ENCODE results near the gene MUSK. TPM values are rescaled to one million over a fixed set of nuclear protein-coding genes. Genes with fewer than 3 reads are reported as not detected.

MUSK gene
- total RNA-seq, 4 donors from 2014 or later: 0.22 to 0.42 (median 0.27) TPM; not detected in 1

DNA sequence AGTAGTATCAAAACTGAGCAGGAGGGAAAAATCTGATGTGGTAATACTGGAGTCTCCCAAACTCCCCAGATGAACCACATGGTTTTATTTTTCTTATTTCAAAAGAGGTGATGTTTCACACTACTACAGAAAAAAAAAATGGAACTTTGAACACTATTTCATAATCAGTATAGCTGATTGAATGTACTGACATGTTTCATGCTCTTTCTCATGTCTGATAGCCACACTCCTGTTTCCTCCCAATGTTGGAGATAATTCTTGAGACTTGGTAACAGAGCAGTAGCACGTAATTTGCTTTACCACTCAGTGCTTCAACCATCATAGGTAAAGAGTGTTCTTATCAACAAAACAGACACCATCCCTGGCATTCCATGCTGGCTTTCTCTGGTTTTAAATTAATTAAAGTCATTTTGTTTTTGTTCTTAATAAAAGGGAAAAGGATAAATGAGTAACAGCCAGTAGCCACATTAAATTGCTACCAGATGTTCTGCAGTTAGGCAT, 85.2 kb downstream of the MUSK start:
- WGBS, 2 donors: 85 to 91% methylated on average over 1 of the region's 1 CpG
- H3K4me3 ChIP-seq (replicated peaks in 1 of 3): no peak overlapping the region
- DNase-seq: no peak
- no peak overlapping the region for H3K27ac ChIP-seq
- H3K27me3 ChIP-seq: no peaks in the 10 kb centered on the region
- H3K4me1 ChIP-seq: peaks cover 0 to under 1% of the 10 kb centered on the region in 2 donors
- H3K9me3 ChIP-seq: no peaks in the 10 kb centered on the region
- intact Hi-C loops (cut with DNase I): no loop called here
- TF ChIP-seq, protein P1, sequence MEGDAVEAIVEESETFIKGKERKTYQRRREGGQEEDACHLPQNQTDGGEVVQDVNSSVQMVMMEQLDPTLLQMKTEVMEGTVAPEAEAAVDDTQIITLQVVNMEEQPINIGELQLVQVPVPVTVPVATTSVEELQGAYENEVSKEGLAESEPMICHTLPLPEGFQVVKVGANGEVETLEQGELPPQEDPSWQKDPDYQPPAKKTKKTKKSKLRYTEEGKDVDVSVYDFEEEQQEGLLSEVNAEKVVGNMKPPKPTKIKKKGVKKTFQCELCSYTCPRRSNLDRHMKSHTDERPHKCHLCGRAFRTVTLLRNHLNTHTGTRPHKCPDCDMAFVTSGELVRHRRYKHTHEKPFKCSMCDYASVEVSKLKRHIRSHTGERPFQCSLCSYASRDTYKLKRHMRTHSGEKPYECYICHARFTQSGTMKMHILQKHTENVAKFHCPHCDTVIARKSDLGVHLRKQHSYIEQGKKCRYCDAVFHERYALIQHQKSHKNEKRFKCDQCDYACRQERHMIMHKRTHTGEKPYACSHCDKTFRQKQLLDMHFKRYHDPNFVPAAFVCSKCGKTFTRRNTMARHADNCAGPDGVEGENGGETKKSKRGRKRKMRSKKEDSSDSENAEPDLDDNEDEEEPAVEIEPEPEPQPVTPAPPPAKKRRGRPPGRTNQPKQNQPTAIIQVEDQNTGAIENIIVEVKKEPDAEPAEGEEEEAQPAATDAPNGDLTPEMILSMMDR (IDR thresholded peaks at IDR 0.05): no peak
- TF ChIP-seq POLR2A (IDR thresholded peaks at IDR 0.05): no peak
- no peaks in the 10 kb centered on the region for H3K36me3 ChIP-seq

DNA sequence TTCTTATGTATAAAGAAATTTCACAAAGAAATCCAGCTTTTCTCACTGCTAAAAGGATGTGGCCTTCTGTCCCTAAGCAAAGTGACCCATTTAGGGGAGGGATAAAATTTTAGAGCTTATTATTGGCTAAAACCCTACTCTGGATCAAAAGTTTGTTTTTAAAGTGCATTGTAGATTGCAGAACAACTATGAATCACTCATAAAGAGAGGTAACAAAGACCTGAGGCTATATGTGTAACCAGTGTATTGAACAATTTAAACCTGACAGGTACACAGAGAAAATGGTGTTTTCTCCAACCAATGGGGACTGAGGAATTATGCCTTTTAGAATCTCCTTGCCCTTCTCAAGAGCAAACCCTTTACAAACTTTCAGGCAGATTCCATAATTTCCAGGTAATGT, 86.6 kb downstream of the MUSK start:
- no peak for DNase-seq
- Histone ChIP-seq H3K4me3 (replicated peaks in 1 of 3) (no peak overlapping the region), H3K36me3 (no peaks in the 10 kb centered on the region), H3K27ac (no peak overlapping the region), H3K27me3 (no peaks in the 10 kb centered on the region), H3K4me1 (no peaks in the 10 kb centered on the region), H3K9me3 (no peaks in the 10 kb centered on the region)
- TF ChIP-seq, protein P1 (IDR thresholded peaks at IDR 0.05): no peak
- no peak for TF ChIP-seq POLR2A (IDR thresholded peaks at IDR 0.05)
- intact Hi-C loops (cut with DNase I): no loop called here

DNA sequence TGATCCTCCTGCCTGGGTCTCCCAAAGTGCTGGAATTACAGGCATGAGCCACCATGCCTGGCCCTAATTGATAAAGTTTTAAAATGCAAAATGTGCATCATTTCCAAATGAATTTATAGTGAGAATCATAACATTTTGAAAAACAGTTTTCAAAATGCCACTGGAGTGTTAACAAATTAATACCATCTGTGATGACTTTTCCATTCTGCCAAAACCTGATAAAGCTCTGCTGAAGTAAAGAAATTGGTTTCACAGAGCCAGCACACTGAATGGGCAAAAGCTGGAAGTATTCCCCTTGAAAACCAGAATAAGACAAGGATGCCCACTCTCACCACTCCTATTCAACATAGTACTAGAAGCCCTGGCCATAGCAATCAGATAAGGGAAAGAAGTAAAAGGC, 89.6 kb downstream of the MUSK start:
- intact Hi-C loops (cut with DNase I): no loop called here
- no peak overlapping the region for H3K4me3 ChIP-seq (replicated peaks in 1 of 3)
- H3K27me3 ChIP-seq: no peaks in the 10 kb centered on the region
- H3K27ac ChIP-seq: no peak overlapping the region
- H3K4me1 ChIP-seq: peaks cover 0 to 10% of the 10 kb centered on the region in 2 donors
- no peak for DNase-seq
- no peaks in the 10 kb centered on the region for H3K9me3 ChIP-seq
- no peaks in the 10 kb centered on the region for H3K36me3 ChIP-seq
- TF ChIP-seq, protein P1 (IDR thresholded peaks at IDR 0.05): no peak
- no peak for TF ChIP-seq POLR2A (IDR thresholded peaks at IDR 0.05)

DNA sequence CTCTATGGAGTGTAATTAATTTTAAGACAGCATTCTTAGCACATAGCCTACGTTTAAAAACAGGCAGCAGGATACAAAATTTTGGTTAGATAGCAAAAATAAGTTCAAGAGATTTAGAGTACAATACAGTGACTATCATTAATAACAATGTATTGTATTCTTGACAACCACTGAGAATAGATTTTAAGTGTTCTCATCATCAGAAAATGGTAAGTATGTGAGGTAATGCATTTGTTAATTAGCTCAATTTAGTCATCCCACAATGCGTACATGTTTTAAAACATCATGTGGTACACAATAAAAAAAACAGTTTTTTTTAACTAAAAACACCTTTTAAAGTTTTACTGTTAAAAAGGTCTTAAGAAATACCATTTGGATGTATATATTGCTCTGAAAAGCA, 94.2 kb downstream of the MUSK start:
- Histone ChIP-seq H3K4me3 (replicated peaks in 1 of 3) (no peak overlapping the region), H3K4me1 (peaks cover 6 to 20% of the 10 kb centered on the region in 2 donors), H3K27me3 (no peaks in the 10 kb centered on the region), H3K27ac (peak overlapping the region in 2 of 3 donors; percentile 50 to 51), H3K9me3 (no peaks in the 10 kb centered on the region), H3K36me3 (no peaks in the 10 kb centered on the region)
- no peak for DNase-seq
- intact Hi-C loops (cut with DNase I): no loop called here
- no peak for TF ChIP-seq POLR2A (IDR thresholded peaks at IDR 0.05)
- WGBS, 2 donors: 86 to 89% methylated on average over 2 of the region's 2 CpGs

DNA sequence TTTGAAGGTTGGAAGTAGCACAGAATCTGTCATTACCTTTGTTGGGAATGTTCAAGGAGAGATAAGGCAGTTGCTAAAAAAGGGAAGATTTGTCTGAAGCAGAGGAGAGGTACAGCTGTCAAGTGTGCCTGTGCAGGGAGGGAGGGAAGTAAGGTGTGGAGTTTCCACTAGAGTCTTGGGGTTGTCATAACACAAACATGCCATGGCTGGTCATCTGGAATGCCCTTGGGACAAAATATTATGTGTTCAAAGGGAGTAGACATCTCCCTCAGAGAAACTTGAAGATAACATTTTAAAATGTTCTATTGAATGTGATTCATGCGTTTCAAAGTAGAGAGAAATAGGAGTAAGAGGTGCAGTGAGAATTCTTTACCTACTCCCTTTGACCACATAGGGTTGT, 95.0 kb downstream of the MUSK start:
- Histone ChIP-seq H3K9me3 (no peaks in the 10 kb centered on the region), H3K27me3 (no peaks in the 10 kb centered on the region), H3K36me3 (no peaks in the 10 kb centered on the region), H3K4me3 (replicated peaks in 1 of 3) (no peak overlapping the region), H3K27ac (peak overlapping the region; percentile 1 to 51 (median 50)), H3K4me1 (peaks cover 6 to 20% of the 10 kb centered on the region in 2 donors)
- TF ChIP-seq POLR2A (IDR thresholded peaks at IDR 0.05): peak in 1 of 2 donors; percentile 21
- TF ChIP-seq, protein P1 (IDR thresholded peaks at IDR 0.05): no peak
- peak; percentile 49 to 52 for DNase-seq
- WGBS, 2 donors: 30 to 48% methylated on average over 1 of the region's 1 CpG
- intact Hi-C loops (cut with DNase I): no loop called here

DNA sequence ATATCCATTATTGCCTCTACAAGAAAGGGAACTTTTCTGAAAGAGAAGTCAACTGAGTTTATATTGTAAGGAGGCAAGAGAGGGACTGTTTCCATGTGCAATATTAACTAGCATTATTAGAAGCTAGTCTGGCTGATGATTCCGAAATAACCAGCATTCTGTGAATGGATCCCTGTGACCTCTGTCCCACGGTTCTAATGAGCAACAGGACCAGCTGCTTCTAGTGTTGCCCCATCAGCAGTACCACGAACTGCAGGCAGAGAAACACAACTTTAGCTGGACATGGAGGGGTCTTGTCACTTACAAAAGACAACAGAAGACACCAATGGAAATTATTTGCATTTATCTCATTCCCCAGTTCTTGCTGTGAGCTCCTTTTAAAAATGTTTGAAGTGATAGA, 95.4 kb downstream of the MUSK start:
- Histone ChIP-seq H3K9me3 (no peaks in the 10 kb centered on the region), H3K4me3 (replicated peaks in 1 of 3) (no peak overlapping the region), H3K27me3 (no peaks in the 10 kb centered on the region), H3K4me1 (peaks cover 6 to 20% of the 10 kb centered on the region in 2 donors), H3K27ac (peak overlapping the region in 2 of 3 donors; percentile 1 to 50), H3K36me3 (no peaks in the 10 kb centered on the region)
- WGBS, 2 donors: 74 to 77% methylated on average over 3 of the region's 3 CpGs
- intact Hi-C loops (cut with DNase I): no loop called here
- TF ChIP-seq, protein P1 (IDR thresholded peaks at IDR 0.05): no peak
- TF ChIP-seq POLR2A (IDR thresholded peaks at IDR 0.05): no peak
- no peak for DNase-seq
